ENCODE measurements around the gene FBF1.

Gene FBF1

GRCh38 chr17:75922963-75923874 lies 17.6 kb downstream of the FBF1 start:
- H3K4me3 ChIP-seq (ENCODE audit: low read length), result no peak overlapping the region
- no peak overlapping the region for H3K27ac ChIP-seq (ENCODE audit: low read length)
- no peaks in the 10 kb centered on the region for H3K79me2 ChIP-seq (ENCODE audit: low read length)
- no peak overlapping the region for H2AFZ ChIP-seq (ENCODE audit: low read depth, low read length)
- H3K4me1 ChIP-seq (ENCODE audit: low read length), result no peaks in the 10 kb centered on the region
- no peaks in the 10 kb centered on the region for H3K27me3 ChIP-seq (ENCODE audit: low read depth, low read length)
- no peak overlapping the region for H3K4me2 ChIP-seq (ENCODE audit: low read length)
- H4K20me1 ChIP-seq (ENCODE audit: insufficient read depth, low read length), result no peaks in the 10 kb centered on the region
- TF ChIP-seq, protein P1, sequence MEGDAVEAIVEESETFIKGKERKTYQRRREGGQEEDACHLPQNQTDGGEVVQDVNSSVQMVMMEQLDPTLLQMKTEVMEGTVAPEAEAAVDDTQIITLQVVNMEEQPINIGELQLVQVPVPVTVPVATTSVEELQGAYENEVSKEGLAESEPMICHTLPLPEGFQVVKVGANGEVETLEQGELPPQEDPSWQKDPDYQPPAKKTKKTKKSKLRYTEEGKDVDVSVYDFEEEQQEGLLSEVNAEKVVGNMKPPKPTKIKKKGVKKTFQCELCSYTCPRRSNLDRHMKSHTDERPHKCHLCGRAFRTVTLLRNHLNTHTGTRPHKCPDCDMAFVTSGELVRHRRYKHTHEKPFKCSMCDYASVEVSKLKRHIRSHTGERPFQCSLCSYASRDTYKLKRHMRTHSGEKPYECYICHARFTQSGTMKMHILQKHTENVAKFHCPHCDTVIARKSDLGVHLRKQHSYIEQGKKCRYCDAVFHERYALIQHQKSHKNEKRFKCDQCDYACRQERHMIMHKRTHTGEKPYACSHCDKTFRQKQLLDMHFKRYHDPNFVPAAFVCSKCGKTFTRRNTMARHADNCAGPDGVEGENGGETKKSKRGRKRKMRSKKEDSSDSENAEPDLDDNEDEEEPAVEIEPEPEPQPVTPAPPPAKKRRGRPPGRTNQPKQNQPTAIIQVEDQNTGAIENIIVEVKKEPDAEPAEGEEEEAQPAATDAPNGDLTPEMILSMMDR (IDR thresholded peaks at IDR 0.05; ENCODE audit: low read depth, low read length), result no peak
- no peak for TF ChIP-seq EZH2phosphoT487 (IDR thresholded peaks at IDR 0.05; ENCODE audit: low read depth)
- H3K9me3 ChIP-seq (ENCODE audit: insufficient read depth, low read length), result no peaks in the 10 kb centered on the region
- H3K9ac ChIP-seq (ENCODE audit: low read length), result no peak overlapping the region
- no peaks in the 10 kb centered on the region for H3K36me3 ChIP-seq (replicated peaks; ENCODE audit: low read depth, low read length)

GRCh38 chr17:75922173-75922961 lies 18.5 kb downstream of the FBF1 start:
- H3K4me1 ChIP-seq (ENCODE audit: low read length), result no peaks in the 10 kb centered on the region
- no peak overlapping the region for H3K9ac ChIP-seq (ENCODE audit: low read length)
- no peaks in the 10 kb centered on the region for H4K20me1 ChIP-seq (ENCODE audit: insufficient read depth, low read length)
- TF ChIP-seq, protein P1 (IDR thresholded peaks at IDR 0.05; ENCODE audit: low read depth, low read length), result no peak
- H3K79me2 ChIP-seq (ENCODE audit: low read length), result no peaks in the 10 kb centered on the region
- H3K9me3 ChIP-seq (ENCODE audit: insufficient read depth, low read length), result no peaks in the 10 kb centered on the region
- no peaks in the 10 kb centered on the region for H3K27me3 ChIP-seq (ENCODE audit: low read depth, low read length)
- H3K4me2 ChIP-seq (ENCODE audit: low read length), result no peak overlapping the region
- no peak overlapping the region for H3K4me3 ChIP-seq (ENCODE audit: low read length)
- H3K36me3 ChIP-seq (replicated peaks; ENCODE audit: low read depth, low read length), result no peaks in the 10 kb centered on the region
- no peak overlapping the region for H3K27ac ChIP-seq (ENCODE audit: low read length)
- no peak overlapping the region for H2AFZ ChIP-seq (ENCODE audit: low read depth, low read length)

GRCh38 chr17:75921596-75921995 lies 19.2 kb downstream of the FBF1 start:
- no peaks in the 10 kb centered on the region for H3K79me2 ChIP-seq (ENCODE audit: low read length)
- no peak overlapping the region for H3K9ac ChIP-seq (ENCODE audit: low read length)
- H3K27me3 ChIP-seq (ENCODE audit: low read depth, low read length), result no peaks in the 10 kb centered on the region
- H4K20me1 ChIP-seq (ENCODE audit: insufficient read depth, low read length), result no peaks in the 10 kb centered on the region
- H3K9me3 ChIP-seq (ENCODE audit: insufficient read depth, low read length), result no peaks in the 10 kb centered on the region
- H3K27ac ChIP-seq (ENCODE audit: low read length), result no peak overlapping the region
- TF ChIP-seq, protein P1 (IDR thresholded peaks at IDR 0.05; ENCODE audit: low read depth, low read length), result no peak
- TF ChIP-seq EZH2phosphoT487 (IDR thresholded peaks at IDR 0.05; ENCODE audit: low read depth), result no peak
- no peaks in the 10 kb centered on the region for H3K4me1 ChIP-seq (ENCODE audit: low read length)
- H2AFZ ChIP-seq (ENCODE audit: low read depth, low read length), result no peak overlapping the region
- no peak overlapping the region for H3K4me2 ChIP-seq (ENCODE audit: low read length)
- no peaks in the 10 kb centered on the region for H3K36me3 ChIP-seq (replicated peaks; ENCODE audit: low read depth, low read length)
- no peak overlapping the region for H3K4me3 ChIP-seq (ENCODE audit: low read length)

DNA sequence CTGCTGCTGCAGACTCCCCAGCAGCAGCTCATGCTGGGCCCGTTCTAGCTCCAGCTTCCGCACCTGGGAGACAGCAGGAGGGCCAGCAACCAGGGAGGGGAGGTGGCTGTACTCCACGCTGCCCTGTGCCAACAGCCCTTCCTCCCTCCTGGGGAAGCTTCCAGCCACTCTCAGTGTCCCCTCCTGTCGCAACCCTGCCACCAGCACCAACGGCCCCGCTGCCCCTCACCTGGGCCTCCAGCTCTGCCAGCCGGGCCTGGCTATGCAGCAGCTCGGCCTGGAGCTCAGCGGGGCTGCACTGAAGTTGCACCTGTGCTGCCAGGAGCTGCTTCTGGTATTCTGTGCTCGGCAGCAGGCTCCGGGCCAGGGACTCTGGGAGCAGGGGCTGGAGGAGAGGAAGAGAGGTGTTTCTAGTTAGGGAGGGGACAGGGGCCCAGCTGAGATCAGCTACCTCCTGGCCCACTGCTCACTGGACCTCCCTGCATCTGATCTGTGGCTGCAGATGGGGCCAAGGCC lies 20.7 kb downstream of the FBF1 start:
- Histone ChIP-seq H3K9ac (ENCODE audit: low read length) (no peak overlapping the region), H3K4me1 (ENCODE audit: low read length) (no peaks in the 10 kb centered on the region)

More for the DNA sequence above, 20.7 kb downstream of the FBF1 start:
- no peaks in the 10 kb centered on the region for H4K20me1 ChIP-seq (ENCODE audit: insufficient read depth, low read length)
- no peaks in the 10 kb centered on the region for H3K9me3 ChIP-seq (ENCODE audit: insufficient read depth, low read length)
- H3K79me2 ChIP-seq (ENCODE audit: low read length), result no peaks in the 10 kb centered on the region
- no peak overlapping the region for H3K4me3 ChIP-seq (ENCODE audit: low read length)
- H2AFZ ChIP-seq (ENCODE audit: low read depth, low read length), result no peak overlapping the region
- H3K36me3 ChIP-seq (replicated peaks; ENCODE audit: low read depth, low read length), result no peaks in the 10 kb centered on the region
- TF ChIP-seq EZH2phosphoT487 (IDR thresholded peaks at IDR 0.05; ENCODE audit: low read depth), result no peak
- TF ChIP-seq, protein P1 (IDR thresholded peaks at IDR 0.05; ENCODE audit: low read depth, low read length), result no peak
- H3K27me3 ChIP-seq (ENCODE audit: low read depth, low read length), result no peaks in the 10 kb centered on the region
- H3K4me2 ChIP-seq (ENCODE audit: low read length), result no peak overlapping the region
- no peak overlapping the region for H3K27ac ChIP-seq (ENCODE audit: low read length)

Measured in OCI-LY3 (cell line).